Measurements from ENCODE around the gene PRELP.

Gene PRELP

DNA sequence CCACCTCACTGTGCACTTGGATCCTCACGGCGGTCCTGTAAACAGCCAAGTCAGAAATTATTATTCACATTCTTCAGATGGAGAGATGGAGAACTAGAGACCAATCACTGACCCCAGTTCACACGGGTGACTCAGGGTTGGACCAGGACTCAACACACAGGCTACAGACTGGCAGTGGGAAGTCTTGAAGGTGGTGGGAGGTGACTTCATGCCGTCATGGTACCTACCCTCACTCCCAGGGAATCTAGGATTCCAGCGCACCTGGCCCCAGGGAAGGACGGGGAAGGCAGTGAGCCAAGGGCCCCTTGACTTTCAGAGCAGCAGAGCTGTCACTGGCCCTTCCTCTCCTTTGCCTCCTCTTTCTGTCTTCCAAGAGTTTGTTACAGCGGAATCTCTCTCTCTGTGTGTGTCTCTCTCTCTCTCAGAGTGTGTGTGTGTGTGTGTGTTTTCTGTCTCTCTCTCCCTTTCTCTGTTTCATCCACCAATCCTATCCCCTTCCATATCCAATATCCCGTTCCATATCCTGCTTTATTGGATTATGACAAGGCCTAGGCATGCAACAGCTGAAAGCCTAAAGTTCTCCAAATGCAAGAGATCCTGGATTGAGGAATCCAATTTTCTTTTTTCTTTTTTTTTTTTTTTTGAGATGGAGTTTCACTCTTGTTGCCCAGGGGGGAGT lies 30.1 kb downstream of the PRELP start:
- TF ChIP-seq CTCF (IDR thresholded peaks at IDR 0.05; ENCODE audit: low read depth, low read length): no peak
- H3K4me3 ChIP-seq (ENCODE audit: low read depth, low read length): no peak overlapping the region

- no peak overlapping the region for H3K4me3 ChIP-seq (ENCODE audit: low read depth, low read length)
- no peak for TF ChIP-seq CTCF (IDR thresholded peaks at IDR 0.05; ENCODE audit: low read depth, low read length)
These were observed 31.4 kb downstream of the PRELP start for GRCh38 chr1:203506858-203507626.

DNA sequence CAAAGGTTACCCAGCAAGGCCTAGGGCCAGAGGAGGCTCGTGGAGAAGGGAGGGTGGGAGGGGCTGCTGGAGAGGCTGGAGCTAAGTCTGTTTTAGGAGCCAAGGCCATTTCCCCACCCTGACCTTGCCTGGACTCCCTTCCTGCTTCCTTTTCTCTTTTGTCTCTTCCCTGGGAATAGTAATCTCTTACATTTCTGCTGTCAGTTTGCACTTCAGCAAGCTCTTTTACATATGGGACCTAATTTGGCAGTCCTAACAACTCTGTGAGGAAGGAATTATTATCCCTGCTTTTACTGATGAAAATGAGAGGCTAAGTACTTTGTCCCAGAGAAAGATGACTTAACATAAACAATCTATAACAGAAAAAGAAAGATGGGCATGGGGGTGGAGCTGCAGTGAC lies 32.2 kb downstream of the PRELP start:
- TF ChIP-seq CTCF (IDR thresholded peaks at IDR 0.05; ENCODE audit: low read depth, low read length): no peak

GRCh38 chr1:203508463-203509073 lies 33.0 kb downstream of the PRELP start:
- TF ChIP-seq CTCF (IDR thresholded peaks at IDR 0.05; ENCODE audit: low read depth, low read length): no peak
- H3K4me3 ChIP-seq (ENCODE audit: low read depth, low read length): no peak overlapping the region

More for the DNA sequence above, 32.2 kb downstream of the PRELP start:
- no peak overlapping the region for H3K4me3 ChIP-seq (ENCODE audit: low read depth, low read length)

- no peak for TF ChIP-seq CTCF (IDR thresholded peaks at IDR 0.05; ENCODE audit: low read depth, low read length)
- H3K4me3 ChIP-seq (ENCODE audit: low read depth, low read length): no peak overlapping the region
These were observed 33.5 kb downstream of the PRELP start for GRCh38 chr1:203509135-203509534.

DNA sequence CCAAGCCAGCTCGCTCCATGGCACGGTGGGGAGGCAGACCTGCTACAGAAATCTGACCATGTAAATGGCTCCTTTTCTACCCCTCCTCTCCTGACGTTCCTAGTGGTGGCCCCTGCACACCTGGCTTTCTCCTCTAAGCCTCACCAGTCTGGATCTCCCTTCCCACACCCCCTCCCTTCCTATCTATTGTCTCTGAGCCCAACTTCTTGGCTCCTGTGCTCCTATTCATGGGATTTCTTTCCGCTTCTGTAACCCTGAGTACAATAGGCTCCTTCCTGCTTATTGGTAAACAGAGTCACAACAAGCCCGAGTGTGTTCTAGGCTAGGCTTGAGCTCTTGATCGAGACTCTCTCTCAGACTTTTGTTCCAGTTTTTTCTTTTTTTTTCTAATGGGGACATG lies 35.9 kb downstream of the PRELP start:
- no peak overlapping the region for H3K4me3 ChIP-seq (ENCODE audit: low read depth, low read length)
- TF ChIP-seq CTCF (IDR thresholded peaks at IDR 0.05; ENCODE audit: low read depth, low read length): no peak

DNA sequence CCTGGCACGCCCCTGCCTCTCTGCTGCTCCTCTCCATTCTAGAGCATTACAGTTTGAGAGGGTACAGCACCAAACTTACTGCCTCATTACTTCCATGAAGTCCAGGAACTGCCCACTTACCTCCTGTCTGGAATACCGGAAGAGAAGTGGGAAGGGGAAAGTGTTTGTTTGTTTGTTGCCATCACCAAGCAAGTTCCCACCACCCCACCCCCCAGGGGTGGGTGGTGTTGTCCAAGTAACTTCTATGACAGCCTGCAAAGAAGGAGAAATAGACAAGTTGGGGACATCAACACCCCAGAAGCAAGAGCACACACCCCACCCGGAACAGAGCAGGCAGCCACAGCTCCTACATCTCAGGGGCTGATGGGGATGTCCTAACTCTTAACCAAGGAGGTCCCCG lies 36.3 kb downstream of the PRELP start:
- TF ChIP-seq CTCF (IDR thresholded peaks at IDR 0.05; ENCODE audit: low read depth, low read length): no peak
- H3K4me3 ChIP-seq (ENCODE audit: low read depth, low read length): no peak overlapping the region

Data from WI38 (cell line).